ENCODE results near the gene SLC1A6. TPM values are rescaled to one million over a fixed set of nuclear protein-coding genes. Genes with fewer than 3 reads are reported as not detected.

SLC1A6 gene
- not detected in 2 replicates for total RNA-seq

GRCh38 chr19:14979476-14980255 lies at the start of gene SLC1A6:
SLC1A6 (minus strand) TSS chr19:14979864; CDS start chr19:14972910, 6,954 bp downstream.

DNA sequence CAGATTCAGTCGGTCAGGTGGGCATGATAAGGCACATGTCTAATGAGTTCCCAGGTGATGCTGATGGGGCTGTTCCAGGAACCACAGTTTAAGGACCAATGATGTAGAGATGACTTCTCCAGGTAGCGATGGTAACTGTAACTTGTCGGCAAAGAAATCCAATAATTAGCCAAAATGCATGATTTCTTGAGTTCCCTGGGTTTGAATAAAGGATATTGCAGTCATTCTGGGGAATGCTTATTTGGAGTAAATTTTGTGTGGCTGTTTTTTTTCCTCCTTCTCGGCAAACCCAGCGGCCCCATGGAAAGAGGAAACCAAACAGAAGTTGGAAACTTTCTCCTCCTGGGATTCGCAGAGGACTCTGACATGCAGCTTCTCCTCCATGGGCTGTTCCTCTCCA lies 38.5 kb downstream of the SLC1A6 start, which contains the start of gene OR7C2:
Gene OR7C2 (plus strand): TSS at position 301 of the 400 bp plus-strand sequence. CDS start 0 bp downstream, at position 301.

Other genes starting within 250 kb of the SLC1A6 start
- gene ADGRE2, start 201.3 kb downstream of the SLC1A6 start, total RNA-seq = not detected in 2 replicates
- gene OR7A5, start 144.7 kb downstream of the SLC1A6 start, total RNA-seq = not detected in 2 replicates
- not detected in 2 replicates for gene OR7C1, start 144.7 kb downstream of the SLC1A6 start, total RNA-seq
- gene OR7A10, start 130.9 kb downstream of the SLC1A6 start, total RNA-seq = not detected in 2 replicates
- not detected in 2 replicates for gene OR7A17, start 93.7 kb downstream of the SLC1A6 start, total RNA-seq
- not detected in 2 replicates for gene OR7C2, start 38.4 kb downstream of the SLC1A6 start, total RNA-seq
- not detected in 2 replicates for gene CASP14, start 69.6 kb upstream of the SLC1A6 start, total RNA-seq
- gene OR1I1, start 102.3 kb upstream of the SLC1A6 start, total RNA-seq = not detected in 2 replicates
- 11.7 and 13.4 TPM in 2 replicates for gene SYDE1, start 127.5 kb upstream of the SLC1A6 start, total RNA-seq
- gene NOTCH3, start 221.1 kb upstream of the SLC1A6 start, total RNA-seq = 0.61 and 2.9 TPM in 2 replicates